ENCODE measurements around the gene HSPA6. TPM values are rescaled to one million over a fixed set of nuclear protein-coding genes. Genes with fewer than 3 reads are reported as not detected.

HSPA6 gene
- total RNA-seq, 1 experiment from 2014 or later = 0.44 TPM

GRCh38 chr1:161491472-161491871, 32.9 kb upstream of the HSPA6 start:
- CTCF ChIA-PET = no interaction called here
- ATAC-seq = no peak

DNA sequence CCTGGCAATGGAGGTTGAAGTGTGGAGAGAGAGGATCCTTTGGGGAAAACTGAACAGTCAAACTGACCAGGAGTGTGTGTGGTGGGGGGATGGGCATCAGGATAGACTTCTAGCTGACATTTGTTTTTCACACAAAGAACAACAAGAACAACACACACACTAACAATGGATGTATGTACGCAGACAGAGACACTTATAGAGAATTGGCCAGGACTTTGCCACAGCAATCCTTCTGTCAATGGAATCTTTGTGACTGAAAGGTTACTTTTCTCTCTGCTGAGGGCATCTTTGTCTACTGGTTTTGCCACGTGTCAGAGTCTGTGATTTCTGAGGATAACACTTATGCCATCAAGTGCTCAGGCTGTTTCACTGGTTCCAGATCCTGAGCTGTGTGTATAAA, 31.5 kb upstream of the HSPA6 start:
- Histone ChIP-seq H3K4me3 (ENCODE audit: low read depth in 2 of 2, low read length in 2 of 2) (no peak overlapping the region), H3K36me3 (ENCODE audit: control insufficient read depth, insufficient read depth, low read length) (no peaks in the 10 kb centered on the region), H3K27me3 (ENCODE audit: control insufficient read depth, insufficient read depth, low read length) (peaks cover 26% of the 10 kb centered on the region), H3K9me3 (ENCODE audit: control insufficient read depth, insufficient read depth, low read depth, low read length) (no peaks in the 10 kb centered on the region), H3K27ac (ENCODE audit: low read length) (no peak overlapping the region), H3K4me1 (ENCODE audit: control insufficient read depth, insufficient read depth, low read length) (no peaks in the 10 kb centered on the region)
- intact Hi-C loops (cut with micrococcal nuclease; ENCODE audit: unreplicated experiment) (no loop called here), in situ Hi-C loops (cut with HindIII; ENCODE audit: low pct_unique_long_range_greater_than_20kb, low sequenced_read_pairs) (no loop called here)
- no peak for TF ChIP-seq TCF7L2 (IDR thresholded peaks at IDR 0.05; ENCODE audit: low read depth, low read length)
- TF ChIP-seq SIN3A (IDR thresholded peaks at IDR 0.05; ENCODE audit: borderline replicate concordance, insufficient read depth, low read depth, low read length) = no peak
- TF ChIP-seq CTCF (IDR thresholded peaks at IDR 0.05) = no peak
- TF ChIP-seq POLR2AphosphoS5 (IDR thresholded peaks at IDR 0.05; ENCODE audit: low read depth, low read length) = no peak
- TF ChIP-seq, protein P1, sequence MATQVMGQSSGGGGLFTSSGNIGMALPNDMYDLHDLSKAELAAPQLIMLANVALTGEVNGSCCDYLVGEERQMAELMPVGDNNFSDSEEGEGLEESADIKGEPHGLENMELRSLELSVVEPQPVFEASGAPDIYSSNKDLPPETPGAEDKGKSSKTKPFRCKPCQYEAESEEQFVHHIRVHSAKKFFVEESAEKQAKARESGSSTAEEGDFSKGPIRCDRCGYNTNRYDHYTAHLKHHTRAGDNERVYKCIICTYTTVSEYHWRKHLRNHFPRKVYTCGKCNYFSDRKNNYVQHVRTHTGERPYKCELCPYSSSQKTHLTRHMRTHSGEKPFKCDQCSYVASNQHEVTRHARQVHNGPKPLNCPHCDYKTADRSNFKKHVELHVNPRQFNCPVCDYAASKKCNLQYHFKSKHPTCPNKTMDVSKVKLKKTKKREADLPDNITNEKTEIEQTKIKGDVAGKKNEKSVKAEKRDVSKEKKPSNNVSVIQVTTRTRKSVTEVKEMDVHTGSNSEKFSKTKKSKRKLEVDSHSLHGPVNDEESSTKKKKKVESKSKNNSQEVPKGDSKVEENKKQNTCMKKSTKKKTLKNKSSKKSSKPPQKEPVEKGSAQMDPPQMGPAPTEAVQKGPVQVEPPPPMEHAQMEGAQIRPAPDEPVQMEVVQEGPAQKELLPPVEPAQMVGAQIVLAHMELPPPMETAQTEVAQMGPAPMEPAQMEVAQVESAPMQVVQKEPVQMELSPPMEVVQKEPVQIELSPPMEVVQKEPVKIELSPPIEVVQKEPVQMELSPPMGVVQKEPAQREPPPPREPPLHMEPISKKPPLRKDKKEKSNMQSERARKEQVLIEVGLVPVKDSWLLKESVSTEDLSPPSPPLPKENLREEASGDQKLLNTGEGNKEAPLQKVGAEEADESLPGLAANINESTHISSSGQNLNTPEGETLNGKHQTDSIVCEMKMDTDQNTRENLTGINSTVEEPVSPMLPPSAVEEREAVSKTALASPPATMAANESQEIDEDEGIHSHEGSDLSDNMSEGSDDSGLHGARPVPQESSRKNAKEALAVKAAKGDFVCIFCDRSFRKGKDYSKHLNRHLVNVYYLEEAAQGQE (IDR thresholded peaks at IDR 0.05; ENCODE audit: insufficient read depth in 1 of 2, low read depth in 2 of 2, low read length in 1 of 2) = no peak
- CTCF ChIA-PET = no interaction called here
- DNase-seq (ENCODE audit: low read depth, low spot score) = no peak
- ATAC-seq = no peak
- POLR2A ChIA-PET = no interaction called here
- BruUV-seq (replicated peaks) = no TSS peak

More at GRCh38 chr1:161491472-161491871, 32.9 kb upstream of the HSPA6 start:
- Histone ChIP-seq H3K9me3 (ENCODE audit: control insufficient read depth, insufficient read depth, low read depth, low read length) (no peaks in the 10 kb centered on the region), H3K27me3 (ENCODE audit: control insufficient read depth, insufficient read depth, low read length) (peaks cover 15% of the 10 kb centered on the region), H3K27ac (ENCODE audit: low read length) (no peak overlapping the region), H3K36me3 (ENCODE audit: control insufficient read depth, insufficient read depth, low read length) (no peaks in the 10 kb centered on the region), H3K4me1 (ENCODE audit: control insufficient read depth, insufficient read depth, low read length) (no peaks in the 10 kb centered on the region; the same call in 1 of the 2 replicates), H3K4me3 (ENCODE audit: low read depth in 2 of 2, low read length in 2 of 2) (no peak overlapping the region)
- in situ Hi-C loops (cut with HindIII; ENCODE audit: low pct_unique_long_range_greater_than_20kb, low sequenced_read_pairs) (no loop called here), intact Hi-C loops (cut with micrococcal nuclease; ENCODE audit: unreplicated experiment) (no loop called here)
- TF ChIP-seq, protein P1 (IDR thresholded peaks at IDR 0.05; ENCODE audit: insufficient read depth in 1 of 2, low read depth in 2 of 2, low read length in 1 of 2) = no peak
- TF ChIP-seq CTCF (IDR thresholded peaks at IDR 0.05) = no peak
- no peak for TF ChIP-seq SIN3A (IDR thresholded peaks at IDR 0.05; ENCODE audit: borderline replicate concordance, insufficient read depth, low read depth, low read length)
- no peak for TF ChIP-seq POLR2AphosphoS5 (IDR thresholded peaks at IDR 0.05; ENCODE audit: low read depth, low read length)
- TF ChIP-seq TCF7L2 (IDR thresholded peaks at IDR 0.05; ENCODE audit: low read depth, low read length) = no peak
- no peak for DNase-seq (ENCODE audit: low read depth, low spot score)
- POLR2A ChIA-PET = no interaction called here
- BruUV-seq (replicated peaks) = no TSS peak

Data from Panc1 (cell line).